Motor neuron (in vitro differentiated cells): ENCODE data around the gene ME3. TPM values are rescaled to one million over a fixed set of nuclear protein-coding genes. Genes with fewer than 3 reads are reported as not detected.

ENCODE experiments used
- ATAC-seq, 8 experiments: fragments of 200-7000 bp; cut with Tn5 transposase; replicated peaks in 6 of 8; 2 replicates each; pipeline ENCODE4 v1.8.0; 2021; ENCODE audit warnings: mild to moderate bottlenecking in 8 of 8, moderate library complexity in 8 of 8
- H3K27ac ChIP-seq, 2 donors: fragments of 250-450 bp; sonication (Bioruptor Pico); 2 replicates each; pipeline ENCODE4 v1.9.0; 2021; ENCODE audit warnings: antibody characterized with exemption in 2 of 2, mild to moderate bottlenecking in 2 of 2, moderate library complexity in 1 of 2
- H3K4me1 ChIP-seq, 2 donors: fragments of 250-450 bp; sonication (Bioruptor Pico); replicated peaks in 1 of 2; 2 replicates each; pipeline ENCODE4 v1.6.1; 2021; ENCODE audit warnings: antibody characterized with exemption in 2 of 2, mild to moderate bottlenecking in 2 of 2, moderate library complexity in 1 of 2
- H3K4me3 ChIP-seq, 5 donors: fragments of 250-450 bp; sonication (Bioruptor Pico); 2 replicates each; pipeline ENCODE4 v1.9.0; 2021; ENCODE audit warnings: antibody characterized with exemption in 5 of 5, mild to moderate bottlenecking in 5 of 5, moderate library complexity in 4 of 5
- WGBS, 10 experiments: fragments of 450-650 bp; shearing (Covaris generic); methylation state at CpG; one replicate each; pipeline ENCODE4 v1.0.0; 2022; 5-methylcytosine and 5-hydroxymethylcytosine counted together
- in situ Hi-C, 9 experiments: fragments of 400-800 bp; cut with MboI; loops; one replicate each; pipeline ENCODE4 v1.15.0; 2021; ENCODE audit warnings: low sequenced_read_pairs in 9 of 9, low pct_unique_long_range_greater_than_20kb in 2 of 9; ENCODE audit not compliant: unreplicated experiment in 9 of 9
- total RNA-seq, 8 experiments: library from RNA; unstranded; fragments of 300-600 nt; gene quantifications; 2 replicates each; pipeline versions ENCODE4 v1.2.3 to v1.2.4, GENCODE V29; 2022

Gene ME3
- total RNA-seq, 8 experiments from 2014 or later: 3.3 to 13.0 (median 9.6) TPM

- 71 to 100% (median 87%) methylated on average over 1 to 2 of the region's 2 CpGs; no CpG with 5 or more reads in 5 of the 10 experiments for WGBS, 10 experiments
- no peak for ATAC-seq
- Histone ChIP-seq H3K27ac (no peak overlapping the region), H3K4me3 (no peak overlapping the region), H3K4me1 (peaks cover 0 to 2% of the 10 kb centered on the region in 2 donors)
- in situ Hi-C loops: no loop called here
Measured at GRCh38 chr11:86704710-86705109, 32.3 kb upstream of the ME3 start.

DNA sequence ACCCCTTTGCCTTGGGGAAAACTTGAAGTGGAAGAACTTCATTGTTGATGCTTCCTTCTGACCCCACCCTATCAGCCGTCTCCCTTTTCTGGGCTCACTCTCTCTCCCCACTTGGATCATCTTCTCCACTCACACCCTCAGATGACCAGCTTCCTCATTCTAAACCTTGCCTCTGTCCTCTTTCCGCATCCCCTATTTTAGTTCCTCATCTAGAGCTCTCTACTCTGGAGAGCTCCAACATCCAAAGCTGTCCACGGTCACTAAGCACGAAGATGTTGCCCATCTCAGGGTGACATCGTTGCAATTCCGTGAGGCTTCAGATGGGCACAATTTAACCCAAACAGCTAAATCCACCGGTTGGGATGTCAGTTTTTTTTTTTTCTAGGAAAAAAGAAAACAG is 31.6 kb upstream of the ME3 start:
- Histone ChIP-seq H3K4me3 (no peak overlapping the region), H3K4me1 (peaks cover 0 to 2% of the 10 kb centered on the region in 2 donors), H3K27ac (no peak overlapping the region)
- no peak for ATAC-seq
- in situ Hi-C loops: no loop called here
- 0 to 100% (median 95%) methylated on average over 1 to 4 of the region's 7 CpGs; no CpG with 5 or more reads in 1 of the 10 experiments for WGBS, 10 experiments

GRCh38 chr11:86702220-86702983 is 30.0 kb upstream of the ME3 start:
- in situ Hi-C loops: no loop called here
- H3K27ac ChIP-seq: no peak overlapping the region
- ATAC-seq: peak; percentile 56 to 99 (median 88)
- 15 to 100% (median 79%) methylated on average over 1 to 4 of the region's 4 CpGs; no CpG with 5 or more reads in 1 of the 10 experiments for WGBS, 10 experiments
- H3K4me3 ChIP-seq: no peak overlapping the region
- H3K4me1 ChIP-seq: peaks cover 0 to 2% of the 10 kb centered on the region in 2 donors

DNA sequence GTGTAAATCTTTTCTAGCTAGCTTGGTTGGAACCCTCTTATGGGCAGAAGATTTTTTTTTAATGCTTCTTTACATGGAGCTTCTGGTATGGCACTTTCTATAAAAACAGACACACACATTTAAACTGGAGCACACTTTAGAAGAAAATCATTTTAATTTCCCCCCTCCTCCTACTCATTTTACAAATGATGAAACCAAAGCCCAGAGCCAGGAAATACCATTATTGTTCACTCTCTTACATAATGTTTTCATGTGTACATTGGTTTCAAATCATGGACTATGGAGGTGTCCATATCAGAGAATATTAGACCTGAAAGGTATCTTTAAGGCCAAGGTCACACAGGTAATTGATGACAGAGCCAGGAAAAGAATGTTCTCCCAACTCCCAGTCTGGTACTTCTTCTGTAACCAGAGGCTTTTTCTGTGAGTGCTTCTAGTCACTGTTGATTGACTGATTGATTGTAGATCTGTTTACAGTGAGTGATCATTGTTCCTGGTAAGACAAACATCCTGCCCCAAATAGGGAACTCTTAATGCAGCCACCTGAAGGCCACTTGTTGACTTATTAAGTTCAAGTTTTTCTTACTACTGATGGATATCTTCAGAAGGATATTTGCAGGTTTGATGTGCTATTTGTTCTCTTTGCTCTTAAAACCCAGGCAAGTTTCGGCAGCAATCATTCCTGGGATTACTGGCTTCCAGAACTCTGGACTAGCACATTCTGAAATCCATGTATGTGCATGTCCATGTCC is 26.8 kb upstream of the ME3 start:
- peaks cover 0 to 2% of the 10 kb centered on the region in 2 donors for H3K4me1 ChIP-seq
- WGBS, 10 experiments: 80 to 100% (median 100%) methylated on average over 1 of the region's 1 CpG; no CpG with 5 or more reads in 3 of the 10 experiments
- H3K27ac ChIP-seq: no peak overlapping the region
- no peak for ATAC-seq
- no peak overlapping the region for H3K4me3 ChIP-seq
- in situ Hi-C loops: no loop called here

DNA sequence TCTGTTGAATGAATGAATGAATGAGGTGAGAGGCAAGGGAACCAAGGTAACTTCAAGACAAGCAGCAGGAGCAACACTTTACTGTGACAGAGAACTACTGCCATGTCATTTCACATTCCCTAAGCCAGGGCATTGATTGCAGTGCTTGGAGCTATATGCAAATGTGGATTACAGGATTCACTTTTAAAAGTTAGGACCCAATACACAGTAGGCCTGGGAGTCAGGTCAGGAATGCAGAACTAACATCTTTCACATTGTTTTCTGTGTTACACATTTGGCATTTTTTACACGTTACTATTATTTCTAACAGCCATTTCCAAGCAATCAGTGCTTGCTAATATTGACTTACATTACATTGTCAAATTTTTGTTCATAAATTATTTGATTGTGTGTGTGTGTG is 26.2 kb upstream of the ME3 start:
- H3K4me1 ChIP-seq: peaks cover 0 to 2% of the 10 kb centered on the region in 2 donors
- 57 to 100% (median 89%) methylated on average over 1 of the region's 1 CpG; no CpG with 5 or more reads in 4 of the 10 experiments for WGBS, 10 experiments
- in situ Hi-C loops: no loop called here
- no peak overlapping the region for H3K4me3 ChIP-seq
- ATAC-seq: peak in 1 of 8 experiments; percentile 45
- H3K27ac ChIP-seq: no peak overlapping the region

- in situ Hi-C loops: no loop called here
- WGBS, 10 experiments: 75 to 100% (median 83%) methylated on average over 1 of the region's 1 CpG; no CpG with 5 or more reads in 3 of the 10 experiments
Measured at GRCh38 chr11:86696451-86696850, 24.0 kb upstream of the ME3 start.

GRCh38 chr11:86696004-86696403 is 23.6 kb upstream of the ME3 start:
- 25 to 100% (median 63%) methylated on average over 1 of the region's 1 CpG; no CpG with 5 or more reads in 4 of the 10 experiments for WGBS, 10 experiments

More at GRCh38 chr11:86696451-86696850, 24.0 kb upstream of the ME3 start:
- H3K27ac ChIP-seq: no peak overlapping the region
- peaks cover 0 to 2% of the 10 kb centered on the region in 2 donors for H3K4me1 ChIP-seq
- no peak for ATAC-seq
- H3K4me3 ChIP-seq: no peak overlapping the region

DNA sequence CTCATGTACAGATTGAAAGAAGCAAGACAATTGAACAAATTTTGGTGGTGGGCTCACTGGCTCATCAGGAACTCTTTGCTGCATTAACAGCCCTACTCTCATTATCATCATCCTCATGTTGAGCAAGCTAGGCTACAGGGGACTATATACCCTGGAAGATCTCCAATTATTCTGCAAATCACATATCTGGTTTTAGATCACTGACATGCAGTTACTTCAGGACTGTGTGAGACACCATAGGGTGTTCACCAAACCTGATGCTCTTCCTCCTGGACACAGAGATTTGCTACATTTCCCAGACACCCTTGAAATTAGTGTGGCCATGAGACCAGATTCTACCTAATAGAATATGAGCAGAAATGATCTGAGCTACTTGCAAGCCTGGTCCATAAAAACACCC is 23.0 kb upstream of the ME3 start:
- Histone ChIP-seq H3K4me1 (peaks cover 0 to 1% of the 10 kb centered on the region in 2 donors), H3K4me3 (no peak overlapping the region), H3K27ac (no peak overlapping the region)
- in situ Hi-C loops: no loop called here
- peak in 2 of 8 experiments; percentile 15 to 16 for ATAC-seq

More at GRCh38 chr11:86696004-86696403, 23.6 kb upstream of the ME3 start:
- H3K4me3 ChIP-seq: no peak overlapping the region
- in situ Hi-C loops: no loop called here
- no peak overlapping the region for H3K27ac ChIP-seq
- peak in 3 of 8 experiments; percentile 12 to 90 (median 87) for ATAC-seq
- peaks cover 0 to 2% of the 10 kb centered on the region in 2 donors for H3K4me1 ChIP-seq

DNA sequence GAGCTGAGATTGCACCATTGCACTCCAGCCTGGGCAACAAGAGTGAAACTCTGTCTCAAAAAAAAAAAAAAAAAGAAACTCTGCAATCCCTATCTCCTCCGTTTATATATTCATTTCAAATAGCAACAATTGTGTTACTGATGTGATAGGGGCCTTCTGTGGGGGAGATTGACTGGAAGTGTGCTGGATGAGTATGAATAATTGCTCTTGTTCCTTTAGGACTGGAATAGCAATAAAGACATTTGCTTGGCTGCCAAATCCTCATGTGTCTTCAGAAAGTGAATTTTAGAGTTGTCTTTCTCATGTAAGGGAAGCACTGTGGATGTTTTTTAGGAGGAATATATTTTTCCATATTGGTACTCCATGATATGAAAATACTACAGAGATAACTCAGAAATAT is 21.1 kb upstream of the ME3 start:
- WGBS, 10 experiments: 80 to 100% (median 96%) methylated on average over 1 of the region's 1 CpG; no CpG with 5 or more reads in 4 of the 10 experiments
- Histone ChIP-seq H3K4me1 (no peaks in the 10 kb centered on the region), H3K27ac (no peak overlapping the region), H3K4me3 (no peak overlapping the region)
- no peak for ATAC-seq
- in situ Hi-C loops: no loop called here

DNA sequence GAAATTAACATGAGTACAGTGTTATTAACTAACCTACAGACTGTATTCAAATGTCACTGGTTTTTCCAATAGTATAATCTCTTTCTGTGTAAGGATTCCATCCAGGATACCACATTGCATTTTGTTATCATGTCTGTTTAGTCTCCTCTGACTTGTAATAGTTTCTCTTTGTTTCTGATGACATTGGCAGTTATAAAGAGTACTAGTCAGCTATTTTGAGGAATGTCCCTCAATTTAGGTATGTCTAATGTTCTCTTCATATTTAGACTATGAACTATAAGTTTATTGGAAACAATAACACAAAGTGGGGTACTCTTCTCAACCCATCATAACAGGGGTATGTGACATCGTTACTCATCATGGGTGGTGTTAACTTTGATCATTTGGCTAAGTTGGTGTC is 20.3 kb upstream of the ME3 start:
- in situ Hi-C loops: no loop called here
- no peak overlapping the region for H3K27ac ChIP-seq

GRCh38 chr11:86692317-86692716 is 19.9 kb upstream of the ME3 start:
- in situ Hi-C loops: no loop called here
- Histone ChIP-seq H3K27ac (no peak overlapping the region), H3K4me3 (no peak overlapping the region), H3K4me1 (no peaks in the 10 kb centered on the region)
- ATAC-seq: no peak
- WGBS, 10 experiments: 38 to 100% (median 100%) methylated on average over 1 of the region's 1 CpG; no CpG with 5 or more reads in 3 of the 10 experiments

More for the DNA sequence above, 20.3 kb upstream of the ME3 start:
- no peak for ATAC-seq
- Histone ChIP-seq H3K4me1 (no peaks in the 10 kb centered on the region), H3K4me3 (no peak overlapping the region)
- 90 to 100% (median 100%) methylated on average over 1 of the region's 1 CpG; no CpG with 5 or more reads in 4 of the 10 experiments for WGBS, 10 experiments

GRCh38 chr11:86688398-86689179 is 16.2 kb upstream of the ME3 start:
- Histone ChIP-seq H3K4me3 (no peak overlapping the region), H3K27ac (no peak overlapping the region), H3K4me1 (no peaks in the 10 kb centered on the region)
- in situ Hi-C loops: no loop called here
- peak in 2 of 8 experiments; percentile 39 to 75 for ATAC-seq
- WGBS, 10 experiments: 43 to 100% (median 77%) methylated on average over 1 to 4 of the region's 4 CpGs; no CpG with 5 or more reads in 1 of the 10 experiments
